GM12892 (cell line): Measurements from ENCODE around the gene PDSS2.

Experiments
- DNase-seq: peaks from one replicate; pipeline ENCODE4 v3.0.0; 2011; ENCODE audit not compliant: insufficient read length
- FAIRE-seq: peaks from 2 replicates; lab custom pipeline; 2011; peaks lifted over from hg19 to GRCh38; lab: Jason Lieb, UNC
- POLR2A ChIP-seq: IDR thresholded peaks from 2 replicates; pipeline ENCODE4 v1.6.1; 2011; ENCODE audit warnings: low read depth, low read length, control low read depth
- POLR2AphosphoS5 ChIP-seq: IDR thresholded peaks from 2 replicates; pipeline ENCODE4 v1.6.1; 2011; ENCODE audit warnings: low read depth, low read length, control low read depth
- TAF1 ChIP-seq: IDR thresholded peaks from 2 replicates; pipeline ENCODE4 v1.6.1; 2011; ENCODE audit warnings: low read depth, mild to moderate bottlenecking, control low read depth, low read length, borderline replicate concordance

The PDSS2 gene

DNA sequence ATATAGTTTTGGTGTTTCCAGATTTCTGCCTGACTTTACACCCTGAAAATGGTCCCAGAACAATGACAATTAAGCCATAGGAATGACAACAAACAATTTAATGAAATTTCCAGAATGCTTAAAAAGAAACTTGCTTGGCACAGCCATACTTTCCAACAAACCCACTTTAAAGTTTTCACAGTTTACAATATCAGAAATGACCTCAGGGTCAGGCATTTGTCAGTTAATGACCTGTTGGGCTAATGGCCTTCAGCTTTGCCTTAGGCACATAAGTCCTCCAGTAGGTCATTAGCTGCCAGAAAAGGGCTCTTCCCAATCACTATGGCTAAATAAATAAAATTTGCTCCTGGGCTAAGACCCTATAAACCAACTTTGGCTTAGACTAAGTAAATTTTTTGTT is 199.4 kb downstream of the PDSS2 start:
- FAIRE-seq (no peak), DNase-seq (no peak)
- TF ChIP-seq TAF1, result no peak
- TF ChIP-seq POLR2AphosphoS5, result no peak

DNA sequence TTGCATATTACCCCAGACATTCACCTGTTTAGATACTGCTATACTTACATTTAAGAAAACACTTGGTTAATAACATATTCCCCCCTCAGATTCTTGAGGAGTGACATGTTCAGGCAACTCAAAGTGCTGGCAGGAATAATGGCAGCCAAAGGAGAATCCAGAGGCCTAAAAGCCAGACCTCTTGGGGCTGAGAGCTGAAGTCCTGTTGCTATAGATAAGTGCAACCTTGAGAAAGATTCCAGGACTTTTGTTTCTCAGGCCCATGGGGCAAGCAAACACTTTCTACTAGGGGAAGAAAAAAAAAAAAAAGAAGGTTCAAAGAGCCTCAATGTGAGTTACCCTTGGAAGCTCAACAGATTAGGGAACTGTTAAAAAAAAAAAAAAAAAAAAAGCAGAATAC is 211.2 kb downstream of the PDSS2 start:
- TF ChIP-seq TAF1, result no peak
- TF ChIP-seq POLR2A, result no peak
- TF ChIP-seq POLR2AphosphoS5, result no peak
- FAIRE-seq, result no peak
- no peak for DNase-seq

- TF ChIP-seq POLR2AphosphoS5 (no peak), POLR2A (no peak), TAF1 (no peak)
- FAIRE-seq, result no peak
Measured at GRCh38 chr6:107246972-107247615, 212.3 kb downstream of the PDSS2 start.

DNA sequence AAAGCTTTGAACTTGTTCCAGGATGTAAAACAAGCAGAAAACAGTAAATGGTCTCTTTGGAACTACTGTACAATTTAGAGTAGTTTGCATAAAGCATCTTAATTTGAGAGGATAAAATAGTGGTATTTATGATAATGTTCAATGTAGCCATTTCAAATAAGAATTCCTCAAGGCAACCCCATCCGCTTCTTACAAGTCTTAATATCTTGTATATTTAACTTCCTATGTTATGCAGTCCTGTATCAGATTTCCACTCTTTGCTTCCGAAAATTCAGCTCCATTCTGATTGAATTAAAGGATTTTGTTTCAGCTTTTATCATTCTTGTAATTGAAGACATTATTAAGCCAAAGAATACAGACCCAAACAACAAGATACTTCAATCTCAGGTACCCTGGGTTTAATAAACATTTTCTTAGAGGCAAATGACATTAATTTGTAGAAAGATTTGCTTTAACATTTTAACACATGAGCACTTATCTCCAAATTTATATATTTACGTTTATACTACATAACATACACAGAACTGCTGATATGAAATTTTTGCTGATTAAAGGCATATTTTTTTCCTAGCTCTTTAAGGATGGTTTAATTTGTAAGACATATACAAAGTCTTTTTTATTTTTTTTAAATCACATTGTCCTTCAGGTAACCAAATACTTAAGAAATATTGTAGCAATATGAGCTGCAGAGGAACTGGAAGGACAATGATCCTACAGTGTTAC is 213.0 kb downstream of the PDSS2 start:
- DNase-seq, result no peak
- TF ChIP-seq POLR2AphosphoS5 (no peak), TAF1 (no peak), POLR2A (no peak)
- FAIRE-seq, result no peak

More at GRCh38 chr6:107246972-107247615, 212.3 kb downstream of the PDSS2 start:
- DNase-seq, result no peak

- FAIRE-seq (no peak), DNase-seq (no peak)
- TF ChIP-seq POLR2A (no peak), TAF1 (no peak), POLR2AphosphoS5 (no peak)
Measured at GRCh38 chr6:107244742-107245480, 214.5 kb downstream of the PDSS2 start.

DNA sequence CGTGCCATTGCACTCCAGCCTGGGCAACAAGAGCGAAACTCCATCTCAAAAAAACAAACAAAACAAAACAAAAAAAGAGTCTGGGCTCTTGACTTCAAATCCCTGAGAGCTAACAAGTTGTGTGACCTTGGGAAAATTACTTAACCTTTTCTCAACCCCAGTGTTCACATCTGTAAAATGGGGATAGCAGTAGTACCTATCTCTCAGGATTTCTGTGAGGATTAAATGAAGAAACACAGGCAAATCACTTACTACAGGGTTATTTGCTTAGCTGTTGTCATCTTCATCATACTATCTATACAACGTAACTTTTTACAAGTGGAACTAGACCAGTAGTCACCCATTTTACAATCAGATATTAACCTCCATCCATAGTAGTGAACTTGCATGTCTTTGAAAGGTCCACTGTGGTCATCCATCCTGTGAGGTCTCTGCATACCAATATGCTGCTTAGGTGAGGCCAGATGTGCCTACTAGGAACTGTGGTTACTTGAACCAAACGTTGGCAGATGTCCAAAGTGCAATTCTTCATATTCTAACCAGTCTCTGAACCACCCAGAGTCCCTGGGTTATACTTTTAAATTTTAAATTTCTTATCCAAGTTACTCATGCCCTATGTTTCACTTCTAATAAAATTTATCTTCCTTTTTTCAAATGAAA is 215.2 kb downstream of the PDSS2 start:
- DNase-seq (no peak), FAIRE-seq (no peak)
- TF ChIP-seq POLR2AphosphoS5 (no peak), TAF1 (no peak), POLR2A (no peak)

GRCh38 chr6:107243471-107243870 is 215.9 kb downstream of the PDSS2 start:
- FAIRE-seq (no peak), DNase-seq (no peak)
- TF ChIP-seq POLR2AphosphoS5 (no peak), TAF1 (no peak), POLR2A (no peak)

DNA sequence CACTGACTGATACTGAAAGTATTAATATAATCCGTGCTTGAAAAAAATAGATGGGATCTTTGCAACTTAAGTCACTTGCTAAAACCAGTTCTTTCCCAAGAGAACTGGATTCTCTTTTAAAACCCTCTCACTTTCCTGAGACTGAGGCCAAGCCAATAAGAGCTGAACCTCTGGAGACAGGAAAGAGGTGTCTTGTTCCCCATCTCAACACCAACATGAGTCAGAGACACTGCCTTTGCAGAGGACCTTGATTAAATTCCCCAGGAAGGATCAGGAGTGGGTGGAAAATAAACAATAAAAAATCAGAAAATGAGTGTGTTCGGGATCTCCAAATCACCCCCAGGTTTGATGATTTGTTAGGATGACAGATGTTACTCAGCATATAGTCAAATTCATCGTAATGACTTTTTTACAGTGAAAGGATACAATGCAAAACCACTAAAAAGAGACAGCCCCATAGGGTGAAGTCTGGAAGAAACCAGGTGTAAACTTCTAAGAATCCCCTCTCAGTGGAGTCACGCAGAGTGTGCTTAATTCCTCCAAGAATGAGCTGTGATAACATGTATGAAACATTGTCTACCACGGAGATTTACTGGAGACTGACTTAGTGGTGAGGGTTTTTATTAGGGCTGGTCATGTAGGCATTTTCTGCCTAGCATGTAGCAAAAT is 221.2 kb downstream of the PDSS2 start:
- no peak for DNase-seq
- no peak for FAIRE-seq
- TF ChIP-seq POLR2AphosphoS5 (no peak), POLR2A (no peak), TAF1 (no peak)

DNA sequence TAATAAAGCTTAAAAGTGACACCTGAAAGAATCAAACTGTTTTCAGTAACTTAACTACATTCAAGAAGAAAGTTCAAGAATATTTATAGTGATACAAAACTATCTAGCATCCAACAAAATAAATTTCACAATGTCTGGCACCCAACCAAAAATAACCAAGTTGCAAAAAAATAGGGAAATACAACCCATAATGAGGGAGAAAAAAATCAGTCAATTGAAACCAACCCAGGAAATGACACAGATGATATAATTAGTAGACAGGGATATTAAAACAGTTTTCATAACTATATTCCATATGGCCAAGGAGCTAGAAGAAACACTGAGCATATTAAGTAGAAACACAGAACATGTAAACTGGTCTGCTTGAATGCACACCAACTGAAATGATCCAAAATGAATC is 223.9 kb downstream of the PDSS2 start:
- FAIRE-seq, result no peak
- DNase-seq, result no peak

DNA sequence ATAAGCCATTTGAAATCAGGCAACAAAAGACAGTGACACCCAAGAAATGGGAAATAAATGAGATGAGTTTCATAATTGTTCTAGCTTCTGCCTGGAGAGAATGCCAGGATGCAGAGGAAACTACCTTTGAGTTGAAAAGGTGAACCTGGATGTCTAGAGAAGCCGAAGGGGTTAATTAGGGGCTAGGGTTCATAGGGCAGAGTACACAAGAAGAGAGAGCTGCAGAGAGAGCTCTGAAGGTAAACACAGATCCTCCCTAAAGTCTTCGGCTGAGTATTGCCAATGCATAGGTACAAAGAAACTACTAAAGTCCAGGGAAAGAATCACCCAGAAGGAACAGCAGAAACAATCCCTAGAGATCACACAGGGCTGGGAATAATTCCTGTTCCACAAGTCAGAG is 224.4 kb downstream of the PDSS2 start:
- no peak for FAIRE-seq

More for the DNA sequence above, 223.9 kb downstream of the PDSS2 start:
- TF ChIP-seq POLR2A, result no peak
- no peak for TF ChIP-seq TAF1
- no peak for TF ChIP-seq POLR2AphosphoS5

GRCh38 chr6:107231243-107231642 is 228.1 kb downstream of the PDSS2 start:
- TF ChIP-seq TAF1 (no peak), POLR2A (no peak), POLR2AphosphoS5 (no peak)
- DNase-seq (no peak), FAIRE-seq (no peak)

More for the DNA sequence above, 224.4 kb downstream of the PDSS2 start:
- DNase-seq, result no peak
- TF ChIP-seq POLR2AphosphoS5, result no peak
- TF ChIP-seq POLR2A, result no peak
- TF ChIP-seq TAF1, result no peak
